Stimulated activated CD4-positive, alpha-beta T cell treated with anti-CD3 and anti-CD28 coated beads, Interleukin-15, amount 100 ng/mL, for 48 hours (primary cell): Measurements from ENCODE around the gene DUOXA2.

ENCODE experiments used
- DNase-seq, 2 donors: peaks; one replicate each; pipeline ENCODE4 v3.0.0-alpha.2; 2020; ENCODE audit warnings: low read depth in 2 of 2

DUOXA2 gene

GRCh38 chr15:45136378-45136764 is 22.2 kb downstream of the DUOXA2 start:
- no peak for DNase-seq

DNA sequence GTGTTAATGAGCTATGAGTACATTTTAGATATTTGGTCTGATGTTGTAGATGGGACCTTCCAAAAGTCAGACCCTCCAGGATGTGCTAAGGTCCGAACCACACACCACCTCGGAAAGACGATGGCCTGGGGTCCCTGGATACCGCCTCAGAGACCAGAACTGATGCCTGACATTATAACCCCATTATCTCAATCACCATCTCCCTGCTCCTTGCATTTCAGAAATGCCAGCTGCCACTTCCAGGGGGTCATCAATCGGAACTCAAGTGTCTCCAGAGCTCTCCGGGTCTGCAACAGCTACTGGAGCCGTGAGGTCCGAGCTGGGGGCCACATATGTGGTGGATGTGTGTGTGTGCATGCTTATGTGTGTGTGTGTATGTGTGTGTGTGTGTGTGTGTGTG is 23.6 kb downstream of the DUOXA2 start:
- DNase-seq, result no peak

DNA sequence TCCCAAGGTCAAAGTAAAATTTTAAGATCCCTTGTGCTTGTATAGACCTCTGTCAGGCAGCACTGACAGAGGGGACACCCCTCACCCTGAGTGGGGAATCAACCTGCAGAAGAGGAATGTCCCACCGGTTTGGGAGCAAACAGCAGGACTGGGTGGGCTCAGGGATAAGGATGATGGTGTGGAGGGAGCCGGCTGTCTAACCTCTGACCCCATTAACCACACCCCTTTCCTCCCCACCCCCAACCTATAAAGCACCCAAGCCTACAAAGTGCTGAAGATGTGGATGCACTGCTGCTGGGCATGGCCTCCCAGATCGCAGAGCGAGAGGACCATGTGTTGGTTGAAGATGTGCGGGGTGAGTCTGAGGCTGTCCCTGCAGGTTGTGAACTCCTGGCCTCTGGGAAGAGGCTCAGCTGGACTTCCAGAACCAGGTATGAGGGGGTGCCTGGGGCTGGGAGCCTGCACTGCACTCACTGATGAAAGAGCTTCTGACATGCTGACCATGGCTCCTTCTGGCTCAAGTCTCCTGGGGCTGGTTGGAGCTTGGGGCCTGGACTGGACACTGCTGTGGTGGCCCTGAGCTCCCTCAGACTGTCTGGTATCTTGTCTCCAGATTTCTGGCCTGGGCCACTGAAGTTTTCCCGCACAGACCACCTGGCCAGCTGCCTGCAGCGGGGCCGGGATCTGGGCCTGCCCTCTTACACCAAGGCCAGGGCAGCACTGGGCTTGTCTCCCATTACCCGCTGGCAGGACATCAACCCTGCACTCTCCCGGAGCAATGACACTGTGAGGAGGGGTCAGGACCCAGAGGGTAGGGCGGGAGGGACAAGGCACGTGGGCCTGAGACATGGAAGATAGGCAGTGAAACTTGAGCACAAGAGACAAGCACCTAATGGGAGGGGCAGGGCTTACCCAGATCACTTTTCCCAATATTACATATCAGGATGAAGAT is 25.0 kb downstream of the DUOXA2 start:
- no peak for DNase-seq

GRCh38 chr15:45139770-45140169 is 25.6 kb downstream of the DUOXA2 start:
- no peak for DNase-seq

- no peak for DNase-seq
These were observed 26.6 kb downstream of the DUOXA2 start for GRCh38 chr15:45140557-45141250.

GRCh38 chr15:45141386-45141785 is 27.3 kb downstream of the DUOXA2 start:
- DNase-seq, result no peak

GRCh38 chr15:45143056-45143455 is 28.9 kb downstream of the DUOXA2 start:
- DNase-seq, result no peak

DNA sequence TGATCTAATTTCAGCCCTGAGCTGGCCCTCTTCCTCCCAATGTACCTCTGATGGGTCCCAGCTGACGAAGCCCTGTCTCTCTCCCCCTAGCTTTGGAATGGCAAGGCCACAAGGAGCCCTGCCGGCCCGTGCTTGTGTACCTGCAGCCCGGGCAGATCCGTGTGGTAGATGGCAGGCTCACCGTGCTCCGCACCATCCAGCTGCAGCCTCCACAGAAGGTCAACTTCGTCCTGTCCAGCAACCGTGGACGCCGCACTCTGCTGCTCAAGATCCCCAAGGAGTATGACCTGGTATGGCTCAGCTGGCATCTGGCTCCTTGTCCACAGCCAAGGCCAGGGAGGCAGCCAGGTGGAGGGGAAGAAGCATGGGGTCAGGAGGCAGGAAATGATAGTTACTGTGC is 29.8 kb downstream of the DUOXA2 start:
- no peak for DNase-seq

DNA sequence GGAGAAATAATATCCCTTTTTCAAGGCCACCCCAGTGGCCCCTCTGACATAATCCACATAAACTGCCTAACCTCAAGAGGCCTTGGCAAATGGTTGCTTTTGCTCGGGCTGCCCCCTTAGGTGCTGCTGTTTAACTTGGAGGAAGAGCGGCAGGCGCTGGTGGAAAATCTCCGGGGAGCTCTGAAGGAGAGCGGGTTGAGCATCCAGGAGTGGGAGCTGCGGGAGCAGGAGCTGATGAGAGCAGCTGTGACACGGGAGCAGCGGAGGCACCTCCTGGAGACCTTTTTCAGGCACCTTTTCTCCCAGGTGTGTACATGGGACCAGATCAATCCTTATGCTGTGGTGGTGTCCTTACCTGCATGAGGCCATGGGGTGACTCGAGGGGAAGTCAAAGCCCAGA is 30.6 kb downstream of the DUOXA2 start:
- DNase-seq, result no peak

DNA sequence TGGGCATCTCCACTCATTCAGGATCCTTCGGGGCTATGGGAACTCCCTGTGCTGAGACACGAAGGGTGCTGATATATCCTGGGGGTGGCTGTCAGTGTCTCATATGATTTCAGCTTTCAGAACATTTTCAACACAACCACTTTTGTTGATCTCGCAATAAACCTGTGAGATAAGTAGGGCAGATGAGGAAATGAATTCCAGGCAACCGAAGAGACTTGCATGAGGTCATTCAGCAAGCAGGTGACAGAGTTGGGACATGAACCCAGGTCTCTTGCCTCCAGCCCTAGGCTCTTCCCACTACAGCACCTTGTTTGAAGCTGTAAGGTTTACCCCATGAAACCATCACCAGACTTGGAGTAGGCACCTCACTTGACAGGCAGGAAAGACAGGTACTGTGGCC is 32.3 kb downstream of the DUOXA2 start:
- no peak for DNase-seq

- no peak for DNase-seq
These were observed 33.5 kb downstream of the DUOXA2 start for GRCh38 chr15:45147606-45148005.

DNA sequence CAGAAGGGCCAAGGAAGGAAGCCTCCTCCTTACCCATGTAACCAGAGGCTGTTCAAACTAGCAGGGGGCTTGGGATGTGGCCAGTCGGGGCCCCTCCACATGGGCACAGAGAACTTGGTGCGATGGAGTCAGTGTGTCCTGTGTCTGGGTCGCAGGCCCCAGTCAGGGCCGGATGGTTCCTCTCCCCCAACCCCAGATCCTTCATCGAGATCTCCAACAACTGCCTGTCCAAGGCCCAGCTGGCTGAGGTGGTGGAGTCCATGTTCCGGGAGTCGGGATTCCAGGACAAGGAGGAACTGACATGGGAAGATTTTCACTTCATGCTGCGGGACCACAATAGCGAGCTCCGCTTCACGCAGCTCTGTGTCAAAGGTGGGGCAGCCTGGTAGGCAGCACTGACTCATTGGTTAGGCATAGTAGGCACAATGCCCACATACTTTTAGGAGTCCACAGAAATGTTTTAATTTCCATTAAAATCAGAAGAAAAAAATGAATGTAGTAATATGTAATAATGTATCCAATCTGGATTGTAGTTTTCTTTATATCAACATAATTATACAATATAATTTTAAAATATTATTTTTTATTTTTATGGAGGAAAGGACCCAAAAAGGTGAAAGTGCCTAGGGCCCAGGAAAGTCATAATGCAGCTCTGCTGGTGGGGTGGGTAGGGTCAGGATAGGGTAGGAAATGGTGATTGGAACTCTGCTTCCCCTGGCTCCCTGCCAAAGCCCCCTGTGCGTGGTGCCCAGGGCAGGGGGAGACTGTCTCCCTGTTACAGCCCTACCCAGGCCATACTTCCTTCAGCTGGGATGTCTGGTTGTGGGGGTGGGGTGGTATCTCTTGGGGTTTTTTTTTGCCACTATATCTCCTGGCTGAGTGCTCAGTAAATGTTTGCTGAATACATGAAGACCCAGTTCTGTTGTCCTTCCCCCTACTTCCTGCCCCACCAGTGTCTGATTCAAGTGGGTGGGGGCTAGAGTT is 34.2 kb downstream of the DUOXA2 start:
- DNase-seq, result no peak

GRCh38 chr15:45149060-45149459 is 34.9 kb downstream of the DUOXA2 start:
- no peak for DNase-seq

DNA sequence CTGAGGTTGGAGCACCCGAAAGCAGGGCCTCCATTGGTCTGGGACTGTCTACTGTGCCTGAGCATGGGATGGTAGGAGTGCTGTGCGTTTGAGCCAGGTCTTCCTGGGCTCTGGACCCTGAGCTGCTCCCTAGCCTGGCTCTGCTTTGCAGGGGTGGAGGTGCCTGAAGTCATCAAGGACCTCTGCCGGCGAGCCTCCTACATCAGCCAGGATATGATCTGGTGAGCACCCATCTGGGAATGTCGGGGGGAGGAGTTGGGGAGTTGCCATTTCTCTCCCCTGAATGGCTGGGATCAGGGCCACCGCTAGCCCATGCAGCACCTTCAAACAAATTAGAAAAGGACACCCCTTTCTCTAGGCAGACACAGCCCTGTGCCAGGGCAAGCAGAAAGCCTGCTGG is 36.4 kb downstream of the DUOXA2 start:
- no peak for DNase-seq

- no peak for DNase-seq
These were observed 36.9 kb downstream of the DUOXA2 start for GRCh38 chr15:45150997-45151396.

- no peak for DNase-seq
These were observed 38.1 kb downstream of the DUOXA2 start for GRCh38 chr15:45151998-45152828.

DNA sequence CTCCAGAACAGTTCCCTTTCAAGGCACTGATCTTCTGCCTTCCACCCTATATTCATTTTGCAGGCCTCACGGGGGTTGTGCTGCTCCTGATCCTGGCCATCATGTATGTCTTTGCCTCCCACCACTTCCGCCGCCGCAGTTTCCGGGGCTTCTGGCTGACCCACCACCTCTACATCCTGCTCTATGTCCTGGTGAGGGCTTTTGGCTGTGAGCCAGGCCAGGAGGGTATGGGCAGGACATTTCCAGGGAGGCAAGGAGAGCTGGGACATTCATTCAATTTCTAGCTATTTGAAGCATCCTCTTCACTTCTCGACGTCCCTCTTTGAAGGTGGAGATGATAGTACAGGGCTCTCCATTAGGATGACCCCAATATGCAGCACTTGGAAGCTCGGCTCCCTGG is 41.6 kb downstream of the DUOXA2 start:
- DNase-seq, result no peak

GRCh38 chr15:45156744-45157455 is 42.8 kb downstream of the DUOXA2 start:
- no peak for DNase-seq

GRCh38 chr15:45157974-45158373 is 43.8 kb downstream of the DUOXA2 start:
- no peak for DNase-seq

DNA sequence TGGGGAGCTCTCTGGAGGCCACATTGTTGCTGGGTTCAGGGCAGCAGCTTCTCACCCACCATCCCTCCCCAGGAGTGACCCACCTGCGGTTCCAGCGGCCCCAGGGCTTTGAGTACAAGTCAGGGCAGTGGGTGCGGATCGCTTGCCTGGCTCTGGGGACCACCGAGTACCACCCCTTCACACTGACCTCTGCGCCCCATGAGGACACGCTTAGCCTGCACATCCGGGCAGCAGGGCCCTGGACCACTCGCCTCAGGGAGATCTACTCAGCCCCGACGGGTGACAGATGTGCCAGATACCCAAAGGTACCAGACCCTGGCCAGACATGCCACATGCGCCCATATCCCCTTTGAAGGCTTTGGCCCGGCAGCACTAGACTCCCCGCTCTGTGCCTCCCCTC is 47.5 kb downstream of the DUOXA2 start:
- no peak for DNase-seq
